Hypothalamus (tissue), 51 donors: ENCODE results near the gene UMODL1.
"Not testable (repeated sequence)": the region's sequence is repeated elsewhere in the genome, so short reads cannot be mapped to it uniquely, and the experiment has no call there.

ENCODE experiments used
- DNase-seq, 51 donors: peaks; one replicate each; lab custom pipeline; 2025; lab: John Stamatoyannopoulos, UW

The UMODL1 gene

DNA sequence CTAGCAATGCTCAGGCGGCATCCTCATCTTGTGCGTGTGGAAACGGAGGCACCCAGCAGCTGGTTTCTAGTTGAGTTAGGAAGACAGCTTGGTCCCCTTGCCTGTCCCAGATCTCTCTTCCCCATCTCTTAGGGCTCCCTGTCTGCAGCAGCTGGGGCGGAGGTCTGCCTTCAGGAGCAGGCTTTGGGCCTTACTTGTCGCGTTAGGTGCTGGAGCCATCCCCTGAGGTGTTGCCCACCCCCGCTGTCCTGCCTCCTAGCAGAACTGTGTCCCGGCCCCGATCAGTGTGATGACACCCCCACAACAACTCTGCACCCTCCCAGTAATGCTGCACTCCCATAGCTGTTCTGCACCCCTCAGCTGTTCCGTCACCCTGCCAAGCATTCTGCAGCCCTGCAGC lies 40.7 kb downstream of the UMODL1 start:
- DNase-seq = no peak

- DNase-seq = no peak
These were observed 41.1 kb downstream of the UMODL1 start for GRCh38 chr21:42112238-42112637.

DNA sequence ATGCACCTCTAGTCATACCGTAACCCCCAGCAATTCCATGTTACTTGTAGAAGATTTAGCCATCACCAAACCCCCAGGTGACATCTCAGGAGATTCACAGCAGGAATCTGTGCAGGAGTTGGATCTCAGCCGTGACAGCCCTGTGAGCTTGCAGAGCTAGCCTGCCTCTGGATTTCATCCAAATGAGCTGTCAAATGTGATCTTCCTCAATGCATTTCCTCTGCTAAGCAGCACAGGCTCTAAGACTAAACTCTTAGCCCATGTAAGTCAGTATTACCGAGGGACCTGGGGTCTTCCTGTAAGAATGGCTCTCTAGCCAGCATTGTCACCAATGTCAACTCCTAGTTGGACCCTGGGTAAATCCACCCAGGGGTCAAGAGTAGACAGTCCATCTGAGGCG lies 41.7 kb downstream of the UMODL1 start:
- peak in 1 of 51 donors; percentile 4 for DNase-seq

DNA sequence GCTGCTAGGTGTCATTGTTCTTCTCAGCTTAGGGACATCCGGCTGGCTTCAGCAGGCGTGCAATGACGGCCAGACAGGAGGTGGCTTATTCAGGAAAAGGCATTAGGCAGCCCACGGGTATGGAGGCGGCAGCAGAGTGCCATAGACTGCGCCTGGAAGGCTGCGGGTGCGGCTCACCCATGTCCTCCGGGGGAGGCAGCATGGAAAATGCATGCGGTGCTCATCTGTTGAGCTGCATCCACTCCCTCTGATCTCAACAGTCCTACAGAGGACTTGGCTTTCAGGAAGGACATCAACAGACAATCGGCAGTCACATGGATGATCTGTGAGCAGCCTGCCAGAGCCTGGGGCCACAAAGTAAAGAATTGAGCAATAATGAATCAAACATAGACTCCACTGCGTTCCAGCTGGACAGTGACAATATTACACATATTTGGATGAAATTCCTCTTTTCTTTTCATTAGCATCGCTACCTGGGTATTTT lies 42.9 kb downstream of the UMODL1 start:
- DNase-seq = peak in 1 of 51 donors; percentile 12

GRCh38 chr21:42114646-42115045 lies 43.5 kb downstream of the UMODL1 start:
- no peak for DNase-seq

GRCh38 chr21:42115136-42115683 lies 44.1 kb downstream of the UMODL1 start:
- no peak for DNase-seq

- DNase-seq = not testable (repeated sequence)
These were observed 45.4 kb downstream of the UMODL1 start for GRCh38 chr21:42116551-42116950.

DNA sequence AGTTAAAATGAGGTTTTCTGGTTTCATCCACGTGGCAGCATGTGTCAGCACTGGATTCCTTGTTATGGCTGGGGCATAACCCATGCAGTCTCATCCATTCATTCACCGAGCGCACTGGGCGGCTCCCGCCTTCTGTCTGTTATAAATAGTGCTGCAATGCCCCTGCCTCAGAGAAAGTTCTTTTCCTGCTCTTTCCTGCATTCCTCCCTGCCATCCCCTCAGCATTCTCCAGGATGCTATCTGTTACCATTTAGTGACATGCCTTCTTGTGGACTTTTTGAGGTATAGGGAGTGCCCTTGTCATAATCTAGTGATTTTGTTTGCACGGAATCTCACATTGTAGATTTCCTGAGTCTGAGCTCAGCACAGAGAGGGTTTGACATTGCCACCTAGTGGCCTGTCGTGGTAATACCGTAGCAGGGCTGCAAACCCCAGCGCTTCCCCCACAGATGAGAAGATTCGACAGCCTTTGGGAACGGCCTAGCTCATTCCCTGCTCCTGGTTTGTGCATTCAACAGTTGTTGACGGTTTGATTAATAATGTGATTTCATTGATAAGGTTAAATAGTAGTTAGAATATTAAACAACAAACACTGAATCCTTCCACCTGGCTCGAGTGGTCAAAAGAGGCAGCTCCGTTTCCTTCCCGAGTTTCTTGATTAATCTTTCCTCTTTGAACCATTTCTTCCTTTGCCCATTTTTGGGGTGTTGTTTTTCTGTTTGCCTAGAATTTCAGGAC lies 46.3 kb downstream of the UMODL1 start:
- DNase-seq = peak in 48 of 51 donors; percentile 9 to 84 (median 52)

GRCh38 chr21:42117967-42118780 lies 47.1 kb downstream of the UMODL1 start:
- DNase-seq = no peak

DNA sequence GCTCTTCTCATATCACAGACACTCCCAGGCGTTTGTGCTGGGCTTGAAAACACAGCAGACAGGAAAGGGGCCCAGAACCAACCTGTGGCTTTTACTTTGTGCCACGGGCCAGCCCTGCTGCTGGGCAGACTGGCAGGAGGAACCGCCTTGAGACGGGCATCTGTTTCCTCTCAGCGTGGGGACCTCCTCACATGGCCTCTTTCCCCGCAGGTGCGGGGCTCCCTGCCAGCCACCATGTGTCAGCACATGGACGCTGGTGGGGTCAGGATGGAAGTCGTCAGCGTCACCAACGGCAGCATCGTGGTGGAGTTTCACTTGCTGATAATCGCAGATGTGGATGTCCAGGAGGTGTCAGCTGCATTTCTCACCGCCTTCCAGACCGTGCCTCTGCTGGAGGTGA lies 47.8 kb downstream of the UMODL1 start:
- peak in 5 of 51 donors; percentile 19 to 28 (median 25) for DNase-seq

DNA sequence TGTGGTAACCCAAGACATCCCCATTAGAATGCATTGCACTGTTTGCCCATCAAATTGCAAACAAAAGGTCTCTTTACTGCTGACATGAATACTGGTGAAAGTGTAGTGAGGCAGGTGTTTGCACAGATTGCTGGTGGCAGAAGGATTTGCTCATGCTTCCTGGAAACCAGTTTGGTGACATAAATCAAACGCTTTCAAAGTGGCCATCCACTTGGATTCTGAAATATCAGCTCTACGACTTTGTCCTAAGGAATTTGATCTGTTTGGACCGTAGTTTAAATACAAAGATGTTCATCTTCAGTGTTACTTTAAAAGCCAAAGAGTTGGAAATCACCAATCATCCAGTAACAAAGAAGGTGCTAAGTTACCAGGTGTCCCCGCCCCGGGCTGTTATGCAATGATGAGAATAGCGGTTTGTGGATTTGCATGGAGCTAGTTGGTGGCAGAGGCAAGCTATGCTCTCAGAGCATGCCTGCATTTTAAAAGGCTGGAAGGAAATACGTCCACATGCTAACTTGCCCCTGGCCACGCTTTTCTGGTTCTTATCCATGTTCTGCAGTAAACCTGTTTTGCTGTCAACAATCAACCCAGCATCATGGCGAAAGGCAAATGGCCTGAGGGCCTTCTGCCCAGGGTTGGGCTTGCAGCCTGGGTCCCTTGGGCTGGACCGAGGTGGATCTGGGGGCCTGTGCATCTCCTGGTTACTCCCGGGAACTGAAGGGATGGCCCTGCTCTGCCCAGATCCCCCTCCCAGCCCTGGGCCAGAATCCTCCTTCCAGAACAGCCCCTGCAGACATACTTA lies 49.2 kb downstream of the UMODL1 start:
- DNase-seq = peak in 2 of 51 donors; percentile 13 to 26

GRCh38 chr21:42120903-42121535 lies 49.9 kb downstream of the UMODL1 start:
- DNase-seq = no peak

GRCh38 chr21:42121794-42122193 lies 50.7 kb downstream of the UMODL1 start:
- no peak for DNase-seq

GRCh38 chr21:42122398-42122797 lies 51.3 kb downstream of the UMODL1 start:
- no peak for DNase-seq

DNA sequence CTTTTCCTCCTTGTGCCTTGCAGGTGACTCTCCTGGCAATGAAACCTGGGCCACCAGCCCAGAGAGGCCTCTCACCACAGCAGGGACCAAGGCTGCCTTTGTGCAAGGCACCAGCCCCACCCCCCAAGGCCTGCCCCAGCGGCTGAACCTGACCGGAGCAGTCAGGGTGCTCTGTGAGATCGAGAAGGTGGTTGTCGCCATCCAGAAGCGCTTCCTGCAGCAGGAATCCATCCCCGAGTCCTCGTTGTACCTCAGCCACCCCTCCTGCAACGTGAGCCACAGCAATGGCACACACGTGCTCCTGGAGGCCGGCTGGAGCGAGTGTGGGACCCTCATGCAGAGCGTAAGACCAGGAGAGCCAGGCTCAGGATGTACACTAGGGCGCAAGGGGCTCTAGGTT lies 51.7 kb downstream of the UMODL1 start:
- DNase-seq = no peak

GRCh38 chr21:42123219-42123908 lies 52.2 kb downstream of the UMODL1 start:
- no peak for DNase-seq

DNA sequence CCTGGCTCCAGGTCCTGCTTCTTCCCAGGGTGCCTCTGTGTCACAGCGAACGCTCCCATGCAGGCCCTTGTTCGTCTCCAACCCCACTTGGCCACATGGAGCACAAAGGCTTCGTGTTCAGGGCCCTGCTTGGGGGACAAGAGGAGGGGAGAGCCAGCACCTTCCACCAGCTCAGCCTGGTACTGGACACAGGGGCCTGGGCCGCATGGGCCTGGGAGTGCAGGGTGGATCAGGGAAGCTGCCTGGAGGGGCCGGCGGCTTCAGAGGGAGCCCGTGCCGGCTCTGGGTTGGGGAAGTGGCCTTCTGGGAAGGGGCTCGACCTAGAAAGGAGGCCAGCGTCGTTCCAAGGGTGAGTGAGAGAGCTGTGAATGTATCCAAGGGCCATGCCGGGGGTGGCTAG lies 53.0 kb downstream of the UMODL1 start:
- no peak for DNase-seq

DNA sequence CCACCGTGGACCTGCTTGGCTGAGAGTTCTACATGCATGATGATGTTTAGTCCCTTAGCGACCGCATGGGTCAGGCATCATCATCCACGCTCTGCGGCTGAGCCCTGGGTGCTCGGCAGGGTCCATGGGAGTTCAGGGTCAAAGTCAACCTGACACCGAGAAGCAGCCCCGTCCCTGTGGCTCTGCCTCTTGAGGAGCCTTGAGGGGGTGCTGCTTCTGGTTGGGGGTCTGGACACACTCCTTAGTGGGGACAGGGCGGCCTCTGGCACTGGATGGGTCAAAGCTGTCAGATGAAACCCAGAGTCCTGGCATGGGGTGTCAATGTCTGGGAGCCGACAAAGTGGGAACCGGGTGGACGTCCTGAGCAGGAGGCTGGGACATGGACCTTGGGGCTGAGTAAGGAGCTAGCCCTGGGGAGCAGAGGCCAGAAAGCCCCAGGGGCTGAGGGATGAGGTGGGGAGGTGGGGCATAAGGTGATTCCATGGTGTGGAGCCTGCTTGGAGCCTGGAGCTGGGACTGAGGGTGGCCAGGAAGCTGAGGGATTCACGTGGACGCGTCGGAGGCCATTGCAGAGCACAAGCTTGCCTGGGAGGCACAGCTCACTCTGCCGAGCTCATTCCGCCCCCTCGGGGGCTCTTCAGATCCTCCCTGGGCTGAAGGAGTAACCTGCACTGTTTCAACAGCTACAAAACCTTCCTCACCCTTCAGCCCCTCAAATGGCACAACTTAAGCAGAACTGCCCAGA lies 53.9 kb downstream of the UMODL1 start:
- no peak for DNase-seq
